ENCODE results near the gene TNFRSF13B.
A peak's percentile ranks its signal among the peaks of the same experiment; 100 is the strongest.
"Not testable (repeated sequence)": the region's sequence is repeated elsewhere in the genome, so short reads cannot be mapped to it uniquely, and the experiment has no call there.

The TNFRSF13B gene

DNA sequence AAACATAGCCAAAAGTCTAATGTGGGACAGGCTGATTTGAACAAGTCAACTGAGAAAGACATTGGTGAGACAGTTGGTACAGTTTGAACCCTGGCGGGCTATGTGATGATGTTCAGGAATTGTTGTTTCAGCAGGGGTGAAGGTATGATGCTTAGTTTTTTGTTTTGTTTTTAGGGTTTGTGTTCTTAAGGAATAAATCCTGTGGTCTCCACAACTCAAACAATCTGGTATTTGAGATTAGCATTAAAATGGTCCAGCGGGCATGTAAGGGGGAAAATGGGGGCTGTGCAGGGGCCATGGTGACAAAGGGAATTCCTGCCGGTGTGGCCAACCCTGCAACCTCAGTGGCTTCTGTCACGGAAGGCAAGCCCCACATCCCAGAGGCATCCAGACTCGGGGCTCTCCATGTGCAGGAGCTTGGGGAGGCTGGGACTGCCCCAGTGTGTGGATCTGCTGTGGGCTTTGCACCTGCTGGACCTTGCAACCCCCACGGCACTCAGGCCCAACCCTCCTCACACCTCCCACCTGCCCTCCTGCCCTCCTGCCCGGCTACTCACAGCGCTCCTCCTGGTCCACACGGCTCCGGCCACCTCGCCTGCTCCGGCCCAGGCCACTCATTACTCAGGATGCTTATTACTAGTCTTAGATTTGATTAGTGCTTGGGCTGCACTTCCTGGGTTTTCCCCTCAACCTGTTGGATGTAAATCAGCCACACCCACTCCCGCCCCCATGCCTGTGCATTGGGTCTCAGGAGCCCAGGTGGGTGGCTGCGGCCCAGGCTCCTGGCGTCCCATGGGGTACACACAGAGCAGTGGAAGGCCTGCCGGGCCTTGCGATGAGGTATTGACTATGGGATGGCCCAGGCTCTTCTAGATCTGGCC lies at the start of gene TNFRSF13B:
Gene TNFRSF13B (minus strand): TSS at position 661 of the 881 bp plus-strand sequence. CDS start 43 bp downstream, at position 618.
- no peak for DNase-seq

- no peak for DNase-seq
Measured at GRCh38 chr17:17021194-17021863, 49.4 kb upstream of the TNFRSF13B start.

DNA sequence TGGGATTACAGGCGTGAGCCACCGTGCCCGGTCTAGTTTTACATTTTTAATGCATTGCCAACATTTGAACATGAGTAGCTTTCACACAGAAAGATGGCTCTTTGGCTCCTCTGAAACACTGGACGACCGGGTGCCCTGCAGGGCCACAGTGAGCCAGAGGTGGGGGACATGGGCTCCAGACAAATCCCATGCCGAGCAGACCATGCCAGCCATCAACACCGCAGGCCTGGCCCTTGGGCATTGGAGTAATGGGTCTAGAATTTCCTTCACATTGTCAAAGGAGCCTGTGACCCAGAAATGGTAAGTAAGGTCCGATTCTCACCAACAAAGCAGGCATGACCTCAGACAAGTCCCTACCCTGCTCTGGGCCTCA lies 48.9 kb upstream of the TNFRSF13B start:
- no peak for DNase-seq

- DNase-seq = no peak
Measured at GRCh38 chr17:17019891-17020456, 48.1 kb upstream of the TNFRSF13B start.

DNA sequence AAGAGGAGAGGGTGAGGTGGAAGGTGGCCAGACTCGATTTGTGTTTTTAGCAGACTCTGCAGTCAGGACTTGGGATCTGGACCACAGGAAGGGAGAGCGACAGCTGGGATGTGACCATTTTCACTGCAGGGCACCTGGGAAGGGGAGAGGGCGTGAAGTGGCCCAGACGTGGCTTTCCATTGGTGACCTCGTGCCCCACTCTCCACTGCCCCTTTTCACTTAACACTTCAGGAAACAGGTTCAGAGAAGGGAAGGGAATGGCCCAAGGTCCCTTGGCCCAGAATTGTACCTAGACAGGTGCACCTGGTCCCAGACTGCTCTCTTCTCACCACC lies 47.5 kb upstream of the TNFRSF13B start:
- no peak for DNase-seq

DNA sequence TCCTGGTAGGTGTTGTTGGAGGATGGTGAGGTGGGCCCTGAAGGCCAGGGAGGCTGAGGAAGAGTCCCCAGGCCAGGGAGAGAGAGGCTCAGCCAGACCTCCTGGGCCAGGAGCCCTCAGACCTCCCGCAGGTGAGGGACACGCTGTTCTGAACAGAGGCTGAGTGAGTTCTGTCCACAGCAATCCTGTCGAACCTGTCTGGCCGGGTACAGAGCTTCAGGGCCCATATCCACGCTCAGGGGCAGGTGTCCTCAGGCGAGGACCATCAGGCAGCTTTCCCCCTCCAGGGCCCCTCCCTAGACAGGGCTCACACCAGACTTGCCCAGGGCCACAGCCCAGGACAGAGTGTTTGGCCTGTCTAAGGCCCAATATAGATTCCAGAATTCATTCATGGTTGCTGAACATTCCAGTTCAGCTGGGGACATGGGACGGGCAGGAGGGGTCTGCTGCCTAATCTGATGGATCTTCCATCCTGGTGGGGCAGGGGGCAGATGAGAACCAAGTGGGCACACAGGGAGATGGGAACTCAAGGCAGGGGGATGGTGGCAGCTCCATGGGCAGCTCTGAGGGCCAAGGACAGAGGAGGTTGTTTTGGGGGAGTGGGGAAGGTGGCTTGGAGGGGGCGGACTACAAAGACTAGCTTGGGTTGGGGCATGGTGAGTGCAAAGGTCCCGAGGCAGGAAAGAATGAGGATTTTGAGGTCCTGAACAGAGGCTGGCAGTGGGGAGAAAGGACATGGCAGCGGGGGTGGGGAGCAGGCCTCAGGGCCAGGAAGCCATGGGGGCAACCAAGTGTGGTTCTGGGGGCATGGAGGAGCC lies 46.9 kb upstream of the TNFRSF13B start:
- no peak for DNase-seq

- no peak for DNase-seq
Measured at GRCh38 chr17:17018021-17018441, 46.1 kb upstream of the TNFRSF13B start.

GRCh38 chr17:17017343-17018014 lies 45.6 kb upstream of the TNFRSF13B start:
- DNase-seq = no peak

GRCh38 chr17:17016199-17017197 lies 44.6 kb upstream of the TNFRSF13B start:
- not testable (repeated sequence) for DNase-seq

- DNase-seq = no peak
Measured at GRCh38 chr17:17015230-17015629, 43.3 kb upstream of the TNFRSF13B start.

DNA sequence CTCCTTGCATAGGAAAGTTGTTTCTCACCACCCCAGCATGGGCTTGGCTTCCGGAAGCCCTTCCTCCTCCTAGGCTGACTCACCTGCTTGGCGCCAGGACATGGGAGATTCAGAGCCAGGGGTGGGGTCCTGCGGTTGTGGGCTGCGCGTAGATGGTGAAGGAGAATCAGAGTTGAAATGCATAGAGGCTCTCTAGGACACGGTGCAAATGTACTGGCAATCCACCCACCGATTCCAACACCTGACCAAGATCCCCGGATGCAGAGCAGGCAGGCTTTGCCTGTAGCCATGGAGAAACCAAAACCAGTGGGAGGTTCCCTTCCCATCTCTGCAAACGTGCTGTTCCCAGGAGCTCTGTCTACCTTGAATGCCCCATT lies 42.8 kb upstream of the TNFRSF13B start:
- DNase-seq = not testable (repeated sequence)

GRCh38 chr17:17013828-17014747 lies 42.2 kb upstream of the TNFRSF13B start:
- DNase-seq = not testable (repeated sequence)

DNA sequence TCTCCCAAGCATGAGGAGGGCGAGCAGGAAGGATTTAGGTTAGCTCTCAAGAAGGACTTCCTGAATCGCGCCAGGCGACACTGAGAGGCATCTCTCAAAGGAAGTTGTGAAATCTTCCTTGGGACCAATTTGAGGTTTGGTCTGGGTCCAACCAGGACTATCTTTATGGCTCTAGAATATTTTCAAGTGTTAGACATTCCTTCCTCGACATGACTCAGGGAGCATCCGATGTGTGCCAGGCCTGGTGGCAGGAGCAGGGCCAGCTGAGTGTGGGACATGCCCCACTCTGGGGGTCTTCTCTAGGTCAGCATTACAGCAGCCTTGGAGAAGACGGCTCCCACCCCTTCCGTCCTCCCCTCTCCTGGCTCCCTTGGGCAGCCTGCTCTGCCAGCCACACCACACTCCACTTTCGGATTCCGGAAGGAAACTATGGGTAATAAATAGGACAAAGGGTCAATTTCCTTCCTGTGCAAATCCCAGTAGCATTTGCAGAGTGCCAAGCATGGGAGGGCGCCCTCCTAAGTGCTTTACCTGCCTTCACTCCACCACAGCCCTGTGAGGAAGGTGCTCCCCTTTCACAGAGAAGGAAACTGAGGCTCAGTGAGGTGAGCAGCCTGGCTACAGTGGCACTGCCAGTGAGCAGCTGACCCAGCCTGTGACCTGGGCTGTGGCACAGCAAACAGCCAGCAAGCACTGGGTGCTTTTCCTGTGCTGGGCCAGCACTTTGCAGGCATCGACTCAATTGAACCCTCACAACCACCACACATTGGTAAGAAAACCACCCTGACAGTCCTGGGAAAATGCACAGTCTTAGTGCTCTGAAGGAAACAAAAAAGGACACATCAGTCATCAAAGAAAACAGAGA lies 39.4 kb upstream of the TNFRSF13B start:
- peak; percentile 43 for DNase-seq

DNA sequence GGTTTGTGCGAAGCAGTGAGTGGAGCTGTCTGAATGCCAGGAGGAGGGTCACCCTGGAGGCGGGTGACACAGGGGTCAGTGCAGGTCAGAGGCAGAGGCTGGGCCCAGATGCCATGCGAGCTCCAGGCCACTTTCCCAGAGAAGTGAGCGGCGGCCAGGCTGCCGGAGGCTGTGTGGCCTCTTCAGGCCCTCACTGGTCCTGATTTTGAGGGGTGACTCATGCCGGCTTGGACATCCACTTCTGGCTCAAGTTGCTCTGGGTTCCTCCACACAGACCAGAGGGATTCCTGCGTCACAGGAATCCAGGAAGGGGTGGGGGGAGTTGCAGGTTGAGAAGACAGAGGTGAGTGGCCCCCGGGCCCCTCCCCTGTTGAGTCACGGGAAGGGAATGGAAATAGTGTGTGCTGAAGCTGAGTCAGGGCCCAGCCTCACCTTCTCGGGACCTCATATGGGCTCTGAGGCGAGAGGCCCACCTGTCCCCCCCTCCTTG lies 38.7 kb upstream of the TNFRSF13B start:
- not testable (repeated sequence) for DNase-seq

- DNase-seq = not testable (repeated sequence)
Measured at GRCh38 chr17:17009972-17010371, 38.1 kb upstream of the TNFRSF13B start.

DNA sequence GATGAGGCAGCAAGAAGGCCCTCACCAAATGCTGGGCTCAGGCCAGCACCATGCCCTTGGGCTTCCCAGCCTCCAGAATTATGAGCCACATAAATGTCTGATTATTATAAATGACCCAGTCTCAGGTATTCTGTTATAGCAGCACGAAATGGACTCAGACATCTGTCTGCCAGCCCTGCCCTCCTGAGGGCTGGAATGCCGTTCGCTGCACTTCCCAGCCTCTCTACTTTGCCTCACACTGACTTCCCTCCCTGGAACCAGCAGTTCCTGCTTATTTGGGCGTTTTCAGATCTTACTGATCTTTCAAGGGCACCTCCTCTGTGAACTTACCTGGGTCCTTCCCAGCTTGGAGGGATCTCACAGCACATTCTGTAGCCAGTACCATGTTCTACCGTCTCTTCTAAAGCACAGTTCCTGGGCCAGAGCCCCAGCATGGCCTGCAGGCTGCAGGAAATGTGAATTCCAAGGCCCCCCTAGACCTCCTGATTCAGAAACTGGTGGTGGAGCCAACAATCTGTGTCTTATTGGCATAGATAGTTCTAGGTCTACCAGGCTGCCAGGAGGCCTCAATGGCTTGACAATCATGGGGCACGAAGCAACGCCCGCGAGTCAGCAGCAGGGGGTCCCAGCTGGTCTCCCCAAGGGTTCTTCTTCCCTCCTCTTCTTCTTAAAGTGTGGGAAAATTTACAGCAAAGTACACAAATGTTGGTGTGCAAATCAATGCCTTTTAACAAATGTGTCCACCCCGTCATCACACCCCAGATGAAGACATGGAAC lies 36.9 kb upstream of the TNFRSF13B start:
- not testable (repeated sequence) for DNase-seq

DNA sequence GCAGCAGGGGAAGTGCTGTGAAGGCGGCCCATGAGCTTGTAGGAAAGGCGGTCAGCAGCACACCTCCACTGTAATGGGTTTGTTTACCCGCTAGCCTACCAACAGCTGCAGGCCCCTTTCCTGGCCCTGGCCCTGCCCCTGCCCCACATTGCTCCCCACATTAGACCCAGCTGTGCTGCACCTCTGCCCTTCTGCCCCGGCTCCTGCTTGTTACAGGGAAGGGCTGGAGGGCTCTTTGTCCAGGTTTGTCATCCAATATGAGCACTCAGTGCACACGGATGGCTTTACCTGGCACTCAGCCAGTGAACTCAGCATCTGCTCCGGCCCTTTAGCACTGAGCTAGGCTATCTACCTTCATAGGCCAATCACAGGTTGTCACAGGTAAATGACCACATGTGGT lies 36.0 kb upstream of the TNFRSF13B start:
- DNase-seq = not testable (repeated sequence)

Measured in GOT3 (cell line).